ENCODE data around the gene ADD2.
"Not testable (repeated sequence)": the region's sequence is repeated elsewhere in the genome, so short reads cannot be mapped to it uniquely, and the experiment has no call there.

The ADD2 gene

DNA sequence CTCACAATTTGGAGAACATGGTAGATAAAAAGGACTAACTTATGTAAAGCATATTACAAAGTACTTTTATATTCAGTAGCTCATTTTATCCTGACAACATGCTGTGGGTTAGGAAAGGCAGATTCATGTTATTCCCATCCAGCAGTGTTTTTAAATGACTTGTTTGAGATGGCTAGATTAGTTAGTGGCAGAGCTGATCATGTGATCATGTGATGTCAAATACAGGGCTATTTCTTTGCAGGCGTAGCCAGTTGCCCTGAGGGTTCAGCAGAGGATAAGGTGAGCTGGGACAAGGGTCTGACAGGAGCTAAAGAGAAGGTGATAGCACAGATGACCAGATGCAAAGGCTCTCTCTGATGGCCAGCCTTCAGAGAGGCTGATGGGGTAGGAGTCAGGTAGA, 97.8 kb downstream of the ADD2 start:
- DNase-seq: no peak

- no peak for DNase-seq
These were observed 99.1 kb downstream of the ADD2 start for GRCh38 chr2:70668911-70669310.

GRCh38 chr2:70668432-70668831, 99.6 kb downstream of the ADD2 start:
- no peak for DNase-seq

DNA sequence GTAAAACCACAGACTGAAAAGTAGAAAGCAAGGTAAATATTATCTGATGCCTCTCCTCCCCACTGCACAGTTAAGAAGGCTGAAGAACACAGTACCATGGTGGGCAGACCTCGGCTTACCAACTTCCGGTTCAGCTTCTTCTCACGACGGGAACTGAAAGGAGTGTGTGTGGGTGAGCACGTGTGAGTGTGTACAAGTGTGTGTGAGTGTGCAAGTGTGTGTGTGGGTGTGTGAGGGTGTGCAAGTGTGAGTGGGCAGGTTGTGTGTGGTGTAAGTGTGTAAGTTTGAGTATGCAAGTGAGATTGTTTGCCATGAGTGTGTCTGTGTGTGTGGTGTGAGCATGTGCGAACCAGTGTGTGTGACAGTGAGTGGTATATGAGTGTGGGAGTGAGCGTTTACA, 103.5 kb downstream of the ADD2 start:
- no peak for DNase-seq

GRCh38 chr2:70663411-70663810, 104.6 kb downstream of the ADD2 start:
- no peak for DNase-seq

DNA sequence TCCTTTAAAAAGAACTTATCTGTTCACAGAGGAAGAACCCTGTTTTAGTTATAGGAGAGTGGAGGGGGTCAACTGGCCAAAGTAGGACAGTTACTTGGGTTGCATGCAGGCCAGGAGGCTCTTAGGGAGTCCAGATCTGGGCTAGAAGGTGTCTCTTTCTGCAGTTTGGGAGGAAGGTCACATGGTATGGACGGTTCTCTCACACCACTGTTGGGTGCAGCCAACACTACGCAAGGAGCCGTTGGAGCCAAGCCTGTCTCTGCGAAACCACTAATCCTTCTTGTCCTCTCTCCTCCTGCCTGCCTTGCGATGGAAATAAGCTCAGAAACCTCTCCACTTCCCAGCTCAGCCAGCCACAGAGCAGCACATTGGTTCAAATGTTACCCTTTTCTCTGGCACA, 108.4 kb downstream of the ADD2 start:
- no peak for DNase-seq

DNA sequence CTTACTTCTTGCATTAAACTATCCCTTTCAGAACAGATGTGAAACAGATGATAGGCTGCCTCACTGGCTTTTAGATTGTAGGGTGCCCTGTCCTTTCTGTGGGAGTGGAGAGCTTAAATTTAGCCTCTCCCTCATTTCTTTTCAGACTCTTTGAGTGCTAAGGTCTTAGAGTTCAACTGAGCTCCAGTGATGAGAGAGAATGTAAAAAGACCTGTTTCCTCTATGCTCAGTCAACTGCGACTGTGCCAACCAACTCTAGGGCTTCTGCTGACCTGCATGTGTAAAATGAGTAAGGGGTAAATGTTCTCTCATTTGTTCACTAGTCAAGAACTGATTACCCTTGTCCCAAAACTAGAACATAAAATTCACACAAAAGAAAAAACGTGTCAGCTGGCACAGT, 109.5 kb downstream of the ADD2 start:
- no peak for DNase-seq

- DNase-seq: no peak
These were observed 110.8 kb downstream of the ADD2 start for GRCh38 chr2:70657246-70657645.

DNA sequence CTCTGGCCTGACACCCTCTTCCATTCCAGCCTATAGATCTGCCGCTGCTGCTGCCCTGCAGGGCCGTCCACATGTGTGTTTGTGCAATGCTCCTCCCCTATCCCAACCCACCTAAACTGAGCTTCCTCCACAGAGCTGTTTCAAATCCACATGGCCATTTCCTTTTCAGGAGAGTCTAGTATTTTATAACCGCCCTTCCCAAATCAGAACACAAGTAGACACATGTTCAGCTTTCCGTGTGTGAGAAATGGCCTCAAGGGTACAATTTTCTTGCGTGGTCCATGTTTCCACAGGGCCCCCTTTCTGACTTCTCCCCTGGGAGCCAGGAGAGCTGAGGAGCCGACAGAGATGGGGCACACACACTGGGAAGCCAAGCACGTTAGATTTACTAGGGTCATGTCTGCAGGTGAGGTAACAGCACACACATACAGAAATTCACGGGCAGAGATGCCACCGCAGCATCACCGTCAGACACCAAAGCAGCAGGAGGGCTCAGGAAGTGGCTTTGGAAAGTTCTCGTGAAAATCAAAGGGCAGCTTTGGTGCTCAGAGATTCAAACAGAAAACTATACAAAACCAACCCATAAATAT, 111.5 kb downstream of the ADD2 start:
- DNase-seq: no peak

- no peak for DNase-seq
These were observed 112.2 kb downstream of the ADD2 start for GRCh38 chr2:70655786-70656185.

DNA sequence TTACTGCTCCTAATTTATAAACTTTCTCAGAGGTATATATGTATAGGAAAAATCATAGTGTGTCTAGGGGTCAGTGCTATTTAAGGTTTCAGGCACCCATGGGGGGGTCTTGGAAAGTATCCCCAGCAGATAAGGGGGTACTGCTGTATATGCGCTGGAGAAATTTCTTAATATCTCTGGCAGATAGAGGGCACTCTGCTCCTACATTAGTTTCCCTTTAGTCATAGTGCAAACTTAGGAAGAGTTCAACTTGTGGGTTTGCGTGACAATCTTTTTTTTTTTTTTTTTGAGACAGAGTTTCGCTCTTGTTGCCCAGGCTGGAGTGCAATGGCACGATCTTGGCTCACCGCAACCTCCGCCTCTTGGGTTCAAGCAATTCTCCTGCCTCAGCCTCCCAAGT, 112.8 kb downstream of the ADD2 start:
- not testable (repeated sequence) for DNase-seq

- DNase-seq: no peak
These were observed 116.3 kb downstream of the ADD2 start for GRCh38 chr2:70651727-70652126.

- DNase-seq: no peak
These were observed 117.0 kb downstream of the ADD2 start for GRCh38 chr2:70651014-70651413.

- DNase-seq: no peak
These were observed 119.0 kb downstream of the ADD2 start for GRCh38 chr2:70648961-70649360.

GRCh38 chr2:70647873-70648481, 120.0 kb downstream of the ADD2 start:
- peak; percentile 73 for DNase-seq

DNA sequence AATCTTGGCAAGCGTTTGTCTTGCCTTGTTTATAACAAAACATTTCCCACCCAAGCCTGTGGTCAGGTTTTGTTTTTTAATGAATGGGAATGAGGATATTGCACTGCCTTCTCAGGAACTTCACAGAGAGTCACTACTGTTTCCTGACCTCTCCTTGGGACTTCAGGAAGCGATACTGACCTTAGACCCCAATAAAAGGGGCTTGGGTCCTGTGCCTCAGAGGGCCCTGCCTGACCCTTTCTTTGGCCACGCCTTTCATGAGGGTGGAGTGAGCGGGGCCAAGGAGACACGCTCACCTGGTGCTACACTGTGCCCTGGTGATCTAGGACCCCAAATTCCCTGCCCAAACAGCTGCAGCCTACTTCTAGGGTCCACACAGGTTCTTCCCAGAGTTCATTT, 121.6 kb downstream of the ADD2 start:
- no peak for DNase-seq

DNA sequence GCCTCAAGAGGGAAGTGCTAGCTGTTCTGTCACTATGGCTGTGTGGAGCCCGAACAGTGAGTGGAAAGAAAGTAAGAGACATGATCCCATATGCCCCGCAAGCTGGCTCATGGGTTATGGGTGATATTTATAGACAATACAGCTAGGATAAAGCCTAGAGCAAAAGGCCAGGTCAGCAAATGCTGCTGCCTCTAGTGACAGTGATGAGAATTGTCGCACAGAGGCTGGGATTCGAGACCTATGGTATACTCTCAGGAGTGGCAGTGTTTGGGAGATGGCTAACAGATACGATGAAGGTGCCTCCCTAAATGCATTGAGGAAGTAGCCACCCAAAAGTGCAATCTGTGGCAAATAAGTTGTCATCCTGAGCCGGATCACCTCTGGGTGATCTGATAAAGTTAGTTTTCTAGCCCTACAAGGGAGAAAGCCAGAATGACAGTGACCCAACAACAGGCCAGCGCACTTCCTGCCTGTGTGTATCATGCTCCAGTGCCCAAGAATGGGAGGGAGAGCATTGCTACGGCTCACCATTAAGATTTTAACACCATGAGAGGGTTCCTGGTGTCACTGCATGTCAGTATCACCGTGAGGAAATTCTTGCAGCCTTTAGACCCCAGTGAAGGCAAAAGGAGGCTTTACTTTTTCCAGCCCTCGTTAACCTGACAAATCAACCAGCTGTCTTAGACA, 122.1 kb downstream of the ADD2 start:
- DNase-seq: no peak

DNA sequence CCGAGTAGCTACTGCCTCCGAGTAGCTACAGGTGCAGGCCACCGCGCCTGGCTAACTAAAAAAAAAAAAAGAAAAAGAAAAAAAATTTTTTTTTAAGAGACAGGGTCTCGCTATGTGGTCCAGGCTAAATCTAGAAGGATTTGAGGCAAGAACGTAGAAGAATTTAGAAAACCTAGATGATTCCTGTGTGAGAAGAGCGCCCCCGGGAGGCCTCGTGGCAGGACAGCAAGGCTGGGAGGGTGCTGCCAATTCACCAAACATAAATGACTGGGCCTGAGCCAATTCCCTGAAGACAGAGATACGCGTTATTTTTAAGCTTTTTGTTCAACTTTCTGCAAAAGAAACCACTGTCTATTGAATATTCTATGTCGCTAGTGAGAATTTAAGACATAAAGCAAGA, 124.3 kb downstream of the ADD2 start:
- DNase-seq: no peak

DNA sequence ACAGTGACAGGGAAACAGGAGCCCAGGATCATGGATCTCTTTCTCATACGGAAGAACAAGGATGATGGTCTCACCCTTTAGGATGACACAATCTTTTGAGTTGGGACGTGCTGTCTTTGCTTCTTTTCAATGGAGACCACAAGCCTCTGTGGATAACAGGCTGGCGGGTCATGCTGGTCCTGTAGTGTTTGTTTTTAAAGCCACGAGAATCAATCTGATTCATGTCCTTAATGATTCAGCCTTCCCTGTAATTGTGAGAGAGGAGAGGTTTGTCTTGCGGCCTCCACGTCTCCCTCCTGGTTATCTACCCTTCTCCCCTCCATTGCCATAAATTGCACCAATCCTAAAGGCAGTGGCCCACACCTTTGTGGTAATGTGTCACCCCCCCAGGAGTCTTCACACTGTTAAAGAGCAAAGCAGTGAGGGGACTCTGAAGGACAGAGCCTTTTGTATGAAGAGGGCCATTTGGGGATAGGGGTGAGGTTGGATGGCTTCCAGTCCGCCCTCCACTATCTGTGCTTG, 126.7 kb downstream of the ADD2 start:
- no peak for DNase-seq

DNA sequence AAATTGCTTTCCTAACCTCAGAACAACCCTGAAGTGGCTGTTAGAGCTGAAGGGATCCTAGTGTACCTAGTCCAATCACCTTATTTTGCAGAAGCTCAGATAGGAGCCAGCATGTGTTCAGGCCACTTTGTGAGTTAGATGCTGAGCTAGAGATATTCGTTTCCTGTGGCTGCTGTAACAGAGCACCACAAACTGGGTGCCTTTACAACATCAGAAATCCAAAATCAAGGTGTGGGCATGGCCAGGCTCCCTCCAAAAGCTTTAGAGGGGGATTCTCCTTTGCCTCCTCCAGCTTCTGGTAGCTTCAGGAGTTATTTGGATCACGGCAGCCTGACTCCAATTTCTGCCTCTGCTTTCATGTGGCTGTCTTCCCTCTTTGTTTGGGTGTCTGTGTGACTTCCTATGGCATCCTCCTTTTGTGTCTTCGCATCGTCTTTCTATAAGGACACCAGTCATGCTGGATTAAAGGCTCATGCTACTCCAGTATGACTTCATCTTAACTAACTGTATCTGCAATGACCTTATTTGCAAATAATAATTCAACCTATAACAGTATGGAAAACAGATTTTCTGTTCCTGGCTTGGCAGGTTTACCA, 128.1 kb downstream of the ADD2 start:
- no peak for DNase-seq

GRCh38 chr2:70638561-70638960, 129.4 kb downstream of the ADD2 start:
- no peak for DNase-seq

DNA sequence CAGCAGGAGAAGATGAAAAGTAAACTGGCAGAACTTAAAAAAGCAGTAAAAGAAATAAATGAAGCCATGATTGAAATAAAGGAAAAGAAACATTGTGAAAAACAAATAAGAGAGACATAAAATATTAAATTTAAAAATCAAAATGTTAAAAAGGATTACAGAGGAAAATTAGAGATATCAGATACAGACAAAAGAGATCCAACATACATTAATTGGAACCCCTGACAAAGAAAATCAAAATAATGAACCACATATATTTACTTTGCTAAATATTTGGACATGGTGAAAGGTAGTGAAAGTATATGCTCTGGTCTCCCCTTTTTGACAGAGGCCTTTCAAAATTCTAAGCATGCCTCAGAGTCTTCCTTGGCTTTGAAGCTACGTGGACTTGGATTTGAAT, 134.5 kb downstream of the ADD2 start:
- DNase-seq: no peak

- no peak for DNase-seq
These were observed 135.0 kb downstream of the ADD2 start for GRCh38 chr2:70632966-70633365.

GRCh38 chr2:70632388-70632787, 135.6 kb downstream of the ADD2 start:
- no peak for DNase-seq
